Measurements from ENCODE around the gene MAT2A. TPM values are rescaled to one million over a fixed set of nuclear protein-coding genes. Genes with fewer than 3 reads are reported as not detected.

Gene MAT2A
- total and polyA plus RNA-seq, 2 of the 8 experiments (the other 6 are each of a cell fraction or from before 2014, with no cell fraction given), result 255 to 307 TPM

- ChIA-PET CTCF (ENCODE audit: partially characterized antibody) (interaction anchor here (0.6 to 1.6 kb wide), 2 partner anchors 11 to 31 kb away, joined by 3 to 4 read pairs; partner anchors contain the start of gene RNF181), POLR2A (ENCODE audit: partially characterized antibody) (interaction anchor here (0.6 to 38.6 kb wide), 6 partner anchors 13 to 175 kb away, joined by 3 to 1889 read pairs (median 4); partner anchors contain the start of genes C2orf68, CAPG, MAT2A and SH2D6)
- H3K36me3 ChIP-seq (ENCODE audit: control insufficient read depth in 2 of 4, insufficient read depth in 4 of 4, low read length in 3 of 4), result no peaks in the 10 kb centered on the region
- H4K91ac ChIP-seq (replicated peaks; ENCODE audit: insufficient read length, low read length), result no peak overlapping the region
- no peak overlapping the region for H2BK20ac ChIP-seq (ENCODE audit: low read length)
- H3K4me1 ChIP-seq (replicated peaks in 1 of 4; ENCODE audit: control insufficient read depth in 3 of 4, insufficient read depth in 4 of 4, low read length in 3 of 4), result no peaks in the 10 kb centered on the region
- no peak overlapping the region for H2BK12ac ChIP-seq (ENCODE audit: low read depth, low read length)
- H4K20me1 ChIP-seq (replicated peaks in 1 of 2; ENCODE audit: control insufficient read depth in 1 of 2, insufficient read depth in 2 of 2, low read length in 2 of 2), result no peaks in the 10 kb centered on the region
- H2BK120ac ChIP-seq (replicated peaks; ENCODE audit: low read depth, low read length), result no peak overlapping the region
- FAIRE-seq (no peak), DNase-seq (ENCODE audit: low read depth in 1 of 2, low spot score in 2 of 2) (no peak)
- no peak overlapping the region for H2BK15ac ChIP-seq (ENCODE audit: low read length)
- no peak overlapping the region for H3K23ac ChIP-seq (ENCODE audit: insufficient read length)
- H4K5ac ChIP-seq (ENCODE audit: insufficient read length, low read depth, low read length), result no peak overlapping the region
- no peak overlapping the region for H4K8ac ChIP-seq (ENCODE audit: extremely low read depth, insufficient read depth, low read length)
- peaks cover 5% of the 10 kb centered on the region for H3K23me2 ChIP-seq (ENCODE audit: low read depth, low read length)
- no peak overlapping the region for H3K4ac ChIP-seq (replicated peaks; ENCODE audit: insufficient read length, low read depth, low read length)
- no peak overlapping the region for H3K27ac ChIP-seq (ENCODE audit: low read depth, low read length)
- no peak overlapping the region for H3K4me3 ChIP-seq (ENCODE audit: extremely low read depth in 1 of 4, insufficient read depth in 2 of 4, low read depth in 3 of 4, low read length in 4 of 4)
- peaks cover 0 to 15% of the 10 kb centered on the region in 2 experiments; a peak in 2 of 4 replicates for H3K79me2 ChIP-seq (ENCODE audit: control insufficient read depth in 1 of 2, insufficient read depth in 2 of 2, low read length in 2 of 2)
- H2BK5ac ChIP-seq (ENCODE audit: low read depth, low read length), result no peak overlapping the region
- no peaks in the 10 kb centered on the region for H3K9me3 ChIP-seq (ENCODE audit: insufficient read depth in 2 of 2, low read depth in 1 of 2, low read length in 1 of 2)
- H3K79me1 ChIP-seq (ENCODE audit: low read depth, low read length), result 0 out of 2 replicates have a peak, but pooled peaks cover 4% of the 10 kb centered on the region
- no peaks in the 10 kb centered on the region for H3K27me3 ChIP-seq (replicated peaks in 1 of 4; ENCODE audit: control insufficient read depth in 3 of 4, extremely low read depth in 1 of 4, insufficient read depth in 3 of 4, low read length in 3 of 4)
- H2AK5ac ChIP-seq (ENCODE audit: low read depth, low read length), result no peak overlapping the region
- H3K4me2 ChIP-seq (ENCODE audit: insufficient read depth in 1 of 2, low read depth in 2 of 2, low read length in 2 of 2), result no peak overlapping the region
- H3K9ac ChIP-seq (replicated peaks in 1 of 4; ENCODE audit: extremely low read depth in 1 of 4, low read depth in 3 of 4, low read length in 3 of 4), result no peak overlapping the region
- 91% methylated on average over 5 of the region's 5 CpGs; no CpG with 5 or more reads in 1 of the 2 experiments for WGBS, 2 experiments (ENCODE audit: extremely low coverage in 1 of 2, insufficient coverage in 1 of 2, insufficient read length in 1 of 2, insufficient replicate concordance in 2 of 2, low coverage in 1 of 2, low lambda C conversion rate in 2 of 2, missing lambda C conversion rate in 1 of 2)
- no peak overlapping the region for H3K18ac ChIP-seq (ENCODE audit: extremely low read depth, low read length)
- no peak overlapping the region for H2AFZ ChIP-seq (ENCODE audit: low read length)
- H3K56ac ChIP-seq (replicated peaks; ENCODE audit: insufficient read length, low read depth, low read length), result no peak overlapping the region
- H3K14ac ChIP-seq (ENCODE audit: insufficient read length), result no peak overlapping the region
- TF ChIP-seq MAX (IDR thresholded peaks at IDR 0.05) (no peak), RAD21 (IDR thresholded peaks at IDR 0.05 in 1 of 2, conservative IDR thresholded peaks at IDR 0.05 in 1 of 2; ENCODE audit: low read depth in 2 of 2, low read length in 2 of 2) (no peak), ASH2L (IDR thresholded peaks at IDR 0.05; ENCODE audit: low read length) (no peak), NANOG (IDR thresholded peaks at IDR 0.05; ENCODE audit: insufficient read depth, low read depth, low read length, poor library complexity, severe bottlenecking) (no peak), SAP30 (IDR thresholded peaks at IDR 0.05; ENCODE audit: insufficient read depth, insufficient replicate concordance, low read length) (no peak), RBBP5 (IDR thresholded peaks at IDR 0.05; ENCODE audit: borderline replicate concordance, low read depth, low read length) (no peak), SP2 (IDR thresholded peaks at IDR 0.05; ENCODE audit: low read length) (no peak), YY1 (IDR thresholded peaks at IDR 0.05; ENCODE audit: low read depth, low read length) (no peak), TBP (IDR thresholded peaks at IDR 0.05; ENCODE audit: low read depth, low read length) (no peak), POLR2AphosphoS5 (IDR thresholded peaks at IDR 0.05; ENCODE audit: low read depth, low read length) (no peak), TAF7 (optimal IDR thresholded peaks at IDR 0.05; ENCODE audit: borderline replicate concordance, low read depth, low read length) (no peak), CEBPB (IDR thresholded peaks at IDR 0.05; ENCODE audit: low read depth, low read length) (no peak)
- TF ChIP-seq, protein P1, sequence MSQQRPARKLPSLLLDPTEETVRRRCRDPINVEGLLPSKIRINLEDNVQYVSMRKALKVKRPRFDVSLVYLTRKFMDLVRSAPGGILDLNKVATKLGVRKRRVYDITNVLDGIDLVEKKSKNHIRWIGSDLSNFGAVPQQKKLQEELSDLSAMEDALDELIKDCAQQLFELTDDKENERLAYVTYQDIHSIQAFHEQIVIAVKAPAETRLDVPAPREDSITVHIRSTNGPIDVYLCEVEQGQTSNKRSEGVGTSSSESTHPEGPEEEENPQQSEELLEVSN (IDR thresholded peaks at IDR 0.05), result no peak
These were observed 25.2 kb downstream of the MAT2A start for GRCh38 chr2:85564144-85564563.

Data from H1 (cell line).